Cardiac fibroblast (primary cell): Measurements from ENCODE around the gene MIPOL1.

Experiments used
- DNase-seq, 2 donors: peaks; one replicate each; pipeline versions ENCODE4 v3.0.0 to v3.0.0-alpha.2; 2010; ENCODE audit warnings: low read depth in 2 of 2
- H3K4me3 ChIP-seq, 2 donors: replicated peaks in 1 of 2; 1 replicate in 1 of 2; 2 replicates in 1 of 2; pipeline ENCODE4 v1.5.1; 2011; ENCODE audit warnings: low read depth in 2 of 2, low read length in 2 of 2, mild to moderate bottlenecking in 2 of 2, moderate library complexity in 1 of 2
- CTCF ChIP-seq: IDR thresholded peaks from one replicate; pipeline ENCODE4 v1.5.1; 2011; ENCODE audit warnings: low read depth, mild to moderate bottlenecking, low read length, inconsistent platforms

The MIPOL1 gene

DNA sequence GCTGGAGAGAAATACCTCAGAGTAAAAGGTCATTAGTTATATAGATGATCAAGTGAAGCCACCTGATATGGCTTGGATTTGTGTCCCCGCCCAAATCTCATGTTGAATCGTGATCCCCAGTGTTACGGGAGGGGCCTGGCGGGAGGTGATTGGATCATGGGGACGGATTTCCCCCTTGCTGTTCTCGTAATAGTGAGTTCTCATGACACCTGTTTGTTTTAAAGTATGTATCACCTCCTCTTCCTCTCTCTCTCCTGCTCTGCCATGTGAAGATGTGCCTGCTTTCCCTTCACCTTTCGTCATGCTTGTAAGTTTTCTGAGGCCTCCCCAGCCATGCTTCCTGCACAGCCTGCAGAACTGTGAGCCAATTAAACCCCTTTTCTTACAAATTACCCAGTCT lies 272.5 kb downstream of the MIPOL1 start:
- no peak for DNase-seq
- TF ChIP-seq CTCF, result no peak
- no peak overlapping the region for H3K4me3 ChIP-seq

DNA sequence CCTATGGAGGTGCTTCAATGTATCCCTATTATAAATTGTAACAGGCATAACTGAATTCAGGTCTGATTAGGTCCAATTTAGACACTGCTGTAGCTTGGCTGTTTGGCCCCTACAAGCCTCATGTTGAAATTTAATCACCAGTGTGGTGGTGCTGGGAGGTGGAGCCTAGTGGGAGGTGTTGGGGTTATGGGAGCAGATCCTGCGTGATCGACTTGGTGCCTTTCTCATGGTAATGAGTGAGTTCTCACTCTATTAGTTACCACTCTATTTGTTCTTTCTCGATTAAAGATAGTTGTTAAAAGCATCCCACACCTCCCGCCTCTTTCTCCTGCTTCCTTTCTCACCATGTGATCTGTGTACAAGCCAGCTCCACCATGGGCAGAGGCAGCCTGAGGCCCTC lies 275.2 kb downstream of the MIPOL1 start:
- no peak for DNase-seq
- H3K4me3 ChIP-seq, result no peak overlapping the region
- TF ChIP-seq CTCF, result no peak

DNA sequence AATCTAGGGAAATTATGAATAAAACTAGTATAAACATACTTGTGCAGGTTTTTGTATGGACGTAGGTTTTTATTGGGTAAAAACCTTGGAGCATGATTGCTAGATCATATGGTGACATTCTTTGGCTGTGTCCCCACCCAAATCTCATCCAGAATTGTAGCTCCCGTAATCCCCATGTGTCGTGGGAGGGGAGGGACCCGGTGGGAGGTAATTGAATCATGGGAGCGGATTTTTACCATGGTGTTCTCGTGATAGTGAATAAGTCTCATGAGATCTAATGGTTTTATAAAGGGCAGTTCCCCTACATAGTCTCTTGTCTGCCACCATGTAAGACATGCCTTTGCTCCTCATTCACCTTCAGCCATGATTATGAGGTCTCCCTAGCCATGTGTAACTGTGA lies 276.5 kb downstream of the MIPOL1 start:
- no peak overlapping the region for H3K4me3 ChIP-seq
- no peak for TF ChIP-seq CTCF
- no peak for DNase-seq

- TF ChIP-seq CTCF, result no peak
- H3K4me3 ChIP-seq, result no peak overlapping the region
- no peak for DNase-seq
These were observed 282.9 kb downstream of the MIPOL1 start for GRCh38 chr14:37480446-37481290.

GRCh38 chr14:37482428-37482827 lies 284.7 kb downstream of the MIPOL1 start:
- TF ChIP-seq CTCF, result no peak
- no peak for DNase-seq
- no peak overlapping the region for H3K4me3 ChIP-seq

DNA sequence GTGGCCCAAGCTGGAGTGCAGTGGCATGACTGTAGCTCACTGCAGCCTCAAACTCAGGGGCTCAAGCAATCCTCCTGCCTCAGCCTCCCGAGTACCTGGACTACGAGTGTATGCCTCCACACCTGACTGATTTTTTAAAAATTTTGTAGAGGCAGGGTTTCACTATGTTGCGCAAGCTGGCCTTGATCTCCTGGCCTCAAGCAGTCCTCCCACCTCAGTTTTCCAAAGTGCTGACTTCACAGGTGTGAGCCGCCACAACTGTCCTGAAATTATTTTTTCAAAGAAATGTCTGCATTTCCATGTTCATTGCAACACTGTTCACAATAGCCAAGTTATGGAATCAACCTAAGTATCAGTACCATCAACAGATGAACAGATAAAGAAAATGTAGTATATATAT lies 285.9 kb downstream of the MIPOL1 start:
- no peak for TF ChIP-seq CTCF
- DNase-seq, result no peak
- no peak overlapping the region for H3K4me3 ChIP-seq

GRCh38 chr14:37490607-37491006 lies 292.9 kb downstream of the MIPOL1 start:
- no peak overlapping the region for H3K4me3 ChIP-seq
- DNase-seq, result no peak
- no peak for TF ChIP-seq CTCF
